Renal cortex interstitium (tissue), 11 donors: ENCODE results near the gene UAP1L1. TPM values are rescaled to one million over a fixed set of nuclear protein-coding genes. Genes with fewer than 3 reads are reported as not detected.

Experiments
- DNase-seq, 11 donors: peaks; one replicate each; pipeline ENCODE4 v3.0.0-alpha.2; 2013; ENCODE audit warnings: low read depth in 9 of 11, low spot score in 4 of 11; ENCODE audit errors: extremely low read depth in 1 of 11
- polyA plus RNA-seq, 3 donors: library from polyadenylated mRNA; unstranded; fragments of 120-200 nt; gene quantifications; one replicate each; pipeline ENCODE4 v1.2.1, GENCODE V29; 2013; ENCODE audit not compliant: insufficient read length in 3 of 3

UAP1L1 gene
- polyA plus RNA-seq, 3 donors, result 4.9 to 9.2 (median 5.7) TPM

GRCh38 chr9:137068539-137069507, 8.5 kb upstream of the UAP1L1 start:
- DNase-seq, result no peak

GRCh38 chr9:137069508-137070091, 7.7 kb upstream of the UAP1L1 start:
- no peak for DNase-seq

DNA sequence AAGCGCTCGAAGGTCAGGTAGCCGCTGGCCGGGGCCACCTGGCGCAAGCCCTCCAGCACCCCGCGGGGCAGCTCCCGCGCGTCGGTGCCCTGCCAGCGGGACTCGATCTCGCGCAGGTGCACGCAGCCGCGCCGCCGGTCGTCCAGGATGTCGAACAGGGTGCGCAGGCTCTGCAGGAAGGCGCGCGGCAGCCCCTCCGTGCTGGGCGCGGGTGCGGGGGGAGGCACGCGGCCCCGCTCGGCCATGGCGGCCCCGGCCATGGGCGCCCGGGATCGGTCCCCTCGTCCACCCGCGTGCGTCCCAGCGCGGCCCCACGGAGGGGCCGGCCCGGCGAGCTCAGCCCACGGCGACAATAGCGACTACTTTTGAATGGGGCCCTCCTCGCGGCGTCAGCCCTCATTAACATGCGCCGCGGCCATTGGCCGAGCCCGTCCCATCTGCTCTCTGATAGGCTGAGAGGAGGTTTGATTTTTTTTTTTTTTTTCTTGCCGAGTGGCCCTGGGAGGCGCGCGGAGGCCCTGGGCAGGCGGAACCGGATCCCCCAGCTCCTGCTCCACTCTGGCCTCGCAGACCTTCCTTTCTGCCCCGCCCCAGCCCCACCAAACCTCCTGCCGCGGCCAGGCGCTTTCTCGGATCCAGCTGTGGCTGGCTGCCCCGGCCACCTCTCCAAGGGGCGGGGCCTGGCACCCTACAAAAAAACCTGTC, 7.0 kb upstream of the UAP1L1 start, which contains the start of gene SAPCD2:
Gene SAPCD2 (minus strand): TSS at position 357 of the 705 bp plus-strand sequence. CDS start 97 bp downstream, at position 260.
- DNase-seq, result peak in 8 of 11 donors; percentile 71 to 86 (median 76)

GRCh38 chr9:137070906-137071275, 6.4 kb upstream of the UAP1L1 start:
- DNase-seq, result no peak

DNA sequence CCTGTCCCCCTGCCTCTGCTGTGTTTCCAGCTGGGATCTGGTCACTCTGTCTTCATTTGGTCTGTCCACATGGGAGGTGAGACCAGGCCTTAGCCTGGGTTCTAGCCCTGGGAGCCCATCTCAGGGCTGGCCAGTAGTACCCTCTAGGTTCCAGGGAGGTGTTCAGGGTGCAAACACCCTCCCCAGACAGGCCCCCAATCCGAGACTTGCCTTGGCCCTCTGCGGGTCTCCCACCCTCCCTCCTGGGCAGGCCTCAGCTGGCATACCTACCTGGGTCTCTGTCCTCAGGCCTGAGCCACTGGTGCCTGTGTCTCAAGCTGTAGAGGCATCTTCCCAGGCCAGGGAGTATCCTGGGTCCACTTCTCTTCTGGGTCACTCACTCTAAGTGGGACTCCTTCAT, 6.0 kb upstream of the UAP1L1 start:
- DNase-seq, result no peak

DNA sequence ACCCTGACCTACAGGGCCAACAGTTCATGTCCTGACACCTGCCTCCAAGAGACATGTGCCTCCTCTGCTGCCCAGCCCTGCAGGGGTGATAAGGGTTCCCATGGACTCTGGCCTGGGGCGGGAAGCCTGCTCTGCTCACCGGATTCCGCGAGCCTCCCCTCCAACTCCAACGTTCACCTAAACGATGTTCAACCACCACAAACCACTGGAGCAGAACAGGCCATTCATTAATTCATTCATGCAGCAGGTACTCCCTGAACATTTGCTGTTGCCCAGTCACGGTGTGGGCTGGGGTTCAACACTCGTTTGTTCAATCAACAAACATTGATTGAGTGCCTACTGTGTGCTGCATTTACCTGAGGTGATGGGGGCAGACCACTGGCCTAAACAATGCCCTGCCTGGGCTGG, 3.3 kb upstream of the UAP1L1 start:
- DNase-seq, result no peak

DNA sequence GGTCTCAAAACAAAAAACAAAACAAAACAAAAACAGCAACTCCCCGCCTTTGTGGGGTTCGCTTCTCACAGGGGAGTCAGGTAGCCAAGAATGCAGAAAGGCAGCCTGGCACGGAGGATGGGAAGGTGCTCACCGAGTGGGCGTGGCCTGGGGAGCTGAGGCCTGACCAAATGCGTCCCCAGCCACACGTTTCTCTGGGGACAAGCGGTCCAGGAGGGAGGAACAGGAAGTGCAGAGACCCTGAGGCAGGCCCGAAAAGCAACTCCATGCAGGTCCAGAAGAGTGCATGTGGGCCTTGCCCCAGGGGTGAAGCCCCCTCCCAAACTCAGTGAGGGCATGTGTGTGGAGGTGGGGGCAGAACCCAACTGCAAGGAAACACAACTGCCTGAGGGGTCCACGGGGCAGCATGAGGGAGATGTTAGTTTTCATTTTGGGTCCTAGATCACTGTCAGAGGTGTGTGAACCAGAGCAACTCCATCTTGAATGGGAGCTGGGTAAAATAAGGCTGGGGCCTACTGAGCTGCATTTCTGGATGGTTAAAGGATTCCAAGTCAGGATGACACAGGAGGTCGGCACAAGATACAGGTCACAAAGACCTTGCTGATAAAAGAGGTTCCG, 2.6 kb upstream of the UAP1L1 start:
- DNase-seq, result no peak

DNA sequence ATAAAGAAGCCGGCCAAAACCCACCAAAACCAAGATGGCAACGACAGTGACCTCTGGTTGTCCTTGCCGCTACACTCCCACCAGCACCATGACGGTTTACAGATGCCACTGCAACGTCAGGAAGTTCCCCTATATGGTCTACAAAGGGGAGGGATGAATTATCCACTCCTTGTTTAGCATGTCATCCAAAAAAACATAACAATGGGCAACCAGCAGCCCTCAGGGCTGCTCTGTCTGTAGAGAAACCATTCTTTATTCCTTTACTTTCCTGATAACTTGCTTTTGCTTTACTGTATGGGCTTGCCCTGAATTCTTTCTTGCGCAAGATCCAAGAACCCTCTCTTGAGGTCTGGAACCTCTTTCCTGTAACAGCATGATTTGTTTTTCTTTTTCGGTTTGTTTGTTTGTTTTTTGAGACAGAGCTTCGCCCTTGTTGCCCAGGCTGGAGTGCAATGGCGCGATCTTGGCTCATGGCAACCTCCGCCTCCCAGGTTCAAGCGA, 2.0 kb upstream of the UAP1L1 start:
- DNase-seq, result no peak

GRCh38 chr9:137076636-137077009, 694 bp upstream of the UAP1L1 start:
- no peak for DNase-seq

- DNase-seq, result no peak
Measured at GRCh38 chr9:137077758-137078693, 709 bp downstream of the UAP1L1 start.

DNA sequence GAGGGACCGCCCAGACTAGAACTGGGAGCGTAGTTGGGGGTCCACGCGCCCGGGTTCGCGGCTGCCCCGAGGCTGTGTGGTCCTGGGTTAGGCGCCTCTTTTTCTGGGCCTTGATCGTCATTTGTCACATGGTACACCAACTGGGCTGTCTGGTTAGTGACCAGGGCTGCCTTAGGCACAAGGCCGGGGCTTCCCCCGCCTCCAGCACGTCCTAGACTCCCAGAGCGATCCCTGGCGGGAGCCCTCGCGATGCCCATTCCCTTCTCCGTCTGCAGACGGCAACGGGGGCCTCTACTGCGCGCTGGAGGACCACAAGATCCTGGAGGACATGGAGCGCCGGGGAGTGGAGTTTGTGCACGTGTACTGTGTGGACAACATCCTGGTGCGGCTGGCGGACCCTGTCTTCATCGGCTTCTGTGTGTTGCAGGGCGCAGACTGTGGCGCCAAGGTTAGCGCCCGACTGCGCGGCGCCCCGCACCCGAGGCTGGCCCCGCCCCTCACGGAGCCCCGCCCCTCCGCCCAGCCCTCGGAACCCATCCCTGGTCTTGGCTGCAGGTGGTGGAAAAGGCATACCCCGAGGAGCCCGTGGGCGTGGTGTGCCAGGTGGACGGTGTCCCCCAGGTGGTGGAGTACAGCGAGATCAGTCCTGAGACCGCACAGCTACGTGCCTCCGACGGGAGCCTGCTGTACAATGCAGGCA, 1.5 kb downstream of the UAP1L1 start:
- DNase-seq, result no peak

GRCh38 chr9:137079401-137079787, 2.1 kb downstream of the UAP1L1 start:
- DNase-seq, result no peak

DNA sequence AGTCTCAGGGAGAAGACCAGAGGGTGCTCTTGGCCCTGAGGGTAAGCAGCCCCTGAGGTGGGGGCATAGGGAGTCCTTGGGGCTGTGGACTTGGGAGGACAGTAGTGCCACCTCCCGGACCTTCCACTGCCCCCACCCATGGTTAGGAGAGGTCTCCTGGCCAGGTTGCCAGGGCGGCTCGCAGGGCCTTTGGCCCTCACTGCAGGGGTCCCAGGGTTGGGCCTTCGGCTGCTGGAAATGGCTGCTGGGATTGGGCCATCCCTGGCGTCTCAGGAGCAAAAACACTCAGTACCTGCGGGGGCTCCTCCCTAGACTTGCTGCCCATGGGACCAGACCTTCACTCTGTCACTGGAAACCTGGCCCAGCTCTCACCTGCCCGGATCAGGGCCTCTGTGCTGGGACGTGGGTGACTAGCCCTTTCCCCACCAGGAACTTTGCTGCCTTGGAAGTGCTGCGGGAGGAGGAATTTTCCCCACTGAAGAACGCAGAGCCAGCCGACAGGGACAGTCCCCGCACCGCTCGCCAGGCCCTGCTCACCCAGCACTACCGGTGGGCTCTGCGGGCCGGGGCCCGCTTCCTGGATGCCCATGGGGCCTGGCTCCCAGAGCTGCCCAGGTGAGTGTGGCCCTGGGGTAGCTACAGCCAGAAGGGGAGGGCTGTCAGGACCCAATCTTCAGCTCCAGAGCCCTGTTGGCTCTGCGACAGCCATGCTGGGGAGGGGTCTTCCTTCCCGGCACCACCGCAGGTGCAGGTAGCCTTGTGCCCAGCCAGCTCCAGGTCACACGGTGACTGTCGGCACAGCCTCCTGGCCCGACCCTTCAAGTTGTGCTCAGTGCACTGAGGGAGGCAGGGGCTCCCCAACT, 3.2 kb downstream of the UAP1L1 start:
- DNase-seq, result no peak

GRCh38 chr9:137082222-137082924, 5.1 kb downstream of the UAP1L1 start:
- no peak for DNase-seq

- DNase-seq, result no peak
Measured at GRCh38 chr9:137082925-137083290, 5.6 kb downstream of the UAP1L1 start.

- DNase-seq, result no peak
Measured at GRCh38 chr9:137083394-137084004, 6.2 kb downstream of the UAP1L1 start.
